ENCODE data around the gene ZBTB45. TPM values are rescaled to one million over a fixed set of nuclear protein-coding genes. Genes with fewer than 3 reads are reported as not detected.
A peak's percentile ranks its signal among the peaks of the same experiment; 100 is the strongest.

The ZBTB45 gene
- total and polyA plus RNA-seq, 12 donors, result 7.1 to 13.3 (median 9.3) TPM

DNA sequence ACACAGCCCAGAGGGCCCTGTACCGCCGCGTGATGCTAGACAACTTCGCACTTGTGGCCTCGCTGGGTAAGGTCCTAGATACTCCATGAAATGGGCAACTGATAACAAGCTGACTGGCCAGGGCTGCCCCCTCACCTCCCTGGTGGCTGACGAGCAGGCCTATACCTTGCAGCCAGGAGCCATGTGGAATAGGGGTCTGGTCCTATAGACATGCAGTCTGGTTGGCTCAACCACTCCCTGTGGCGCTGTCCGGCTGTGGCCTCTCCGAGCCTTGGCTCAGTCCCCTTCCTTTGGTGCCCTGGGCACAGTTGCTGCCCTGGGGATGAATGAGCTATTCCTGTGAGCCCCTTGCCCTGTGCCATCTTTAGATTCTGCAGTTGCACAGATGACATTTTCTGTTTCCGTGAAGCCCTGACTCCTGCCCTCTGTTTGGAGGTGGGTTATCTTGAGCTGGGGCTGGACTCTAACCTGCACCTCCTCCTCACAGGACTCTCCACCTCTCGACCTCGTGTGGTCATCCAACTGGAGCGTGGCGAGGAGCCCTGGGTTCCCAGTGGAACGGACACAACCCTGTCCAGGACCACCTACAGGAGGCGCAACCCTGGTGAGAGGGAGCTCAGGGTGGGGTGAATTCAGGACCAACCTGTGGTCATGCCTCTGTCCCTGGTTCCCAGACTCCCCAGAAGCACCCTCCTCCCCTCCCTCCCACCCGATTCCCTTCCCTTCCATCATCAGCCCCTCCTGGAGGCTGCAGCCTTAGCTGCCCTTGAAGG lies 50.2 kb downstream of the ZBTB45 start:
- intact Hi-C loops (cut with DNase I), result no loop called here
- Histone ChIP-seq H3K4me1 (peaks cover 6 to 23% (median 15%) of the 10 kb centered on the region in 9 donors), H3K4me3 (no peak overlapping the region), H3K9me3 (no peaks in the 10 kb centered on the region), H3K27me3 (no peaks in the 10 kb centered on the region), H3K36me3 (peaks cover 0 to 50% (median 12%) of the 10 kb centered on the region in 9 donors), H3K27ac (no peak overlapping the region)
- WGBS, 2 donors, result 91 to 92% methylated on average over 17 of the region's 17 CpGs
- no peak for ATAC-seq
- DNase-seq, result no peak
- TF ChIP-seq, protein P1, sequence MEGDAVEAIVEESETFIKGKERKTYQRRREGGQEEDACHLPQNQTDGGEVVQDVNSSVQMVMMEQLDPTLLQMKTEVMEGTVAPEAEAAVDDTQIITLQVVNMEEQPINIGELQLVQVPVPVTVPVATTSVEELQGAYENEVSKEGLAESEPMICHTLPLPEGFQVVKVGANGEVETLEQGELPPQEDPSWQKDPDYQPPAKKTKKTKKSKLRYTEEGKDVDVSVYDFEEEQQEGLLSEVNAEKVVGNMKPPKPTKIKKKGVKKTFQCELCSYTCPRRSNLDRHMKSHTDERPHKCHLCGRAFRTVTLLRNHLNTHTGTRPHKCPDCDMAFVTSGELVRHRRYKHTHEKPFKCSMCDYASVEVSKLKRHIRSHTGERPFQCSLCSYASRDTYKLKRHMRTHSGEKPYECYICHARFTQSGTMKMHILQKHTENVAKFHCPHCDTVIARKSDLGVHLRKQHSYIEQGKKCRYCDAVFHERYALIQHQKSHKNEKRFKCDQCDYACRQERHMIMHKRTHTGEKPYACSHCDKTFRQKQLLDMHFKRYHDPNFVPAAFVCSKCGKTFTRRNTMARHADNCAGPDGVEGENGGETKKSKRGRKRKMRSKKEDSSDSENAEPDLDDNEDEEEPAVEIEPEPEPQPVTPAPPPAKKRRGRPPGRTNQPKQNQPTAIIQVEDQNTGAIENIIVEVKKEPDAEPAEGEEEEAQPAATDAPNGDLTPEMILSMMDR (IDR thresholded peaks at IDR 0.05), result no peak

DNA sequence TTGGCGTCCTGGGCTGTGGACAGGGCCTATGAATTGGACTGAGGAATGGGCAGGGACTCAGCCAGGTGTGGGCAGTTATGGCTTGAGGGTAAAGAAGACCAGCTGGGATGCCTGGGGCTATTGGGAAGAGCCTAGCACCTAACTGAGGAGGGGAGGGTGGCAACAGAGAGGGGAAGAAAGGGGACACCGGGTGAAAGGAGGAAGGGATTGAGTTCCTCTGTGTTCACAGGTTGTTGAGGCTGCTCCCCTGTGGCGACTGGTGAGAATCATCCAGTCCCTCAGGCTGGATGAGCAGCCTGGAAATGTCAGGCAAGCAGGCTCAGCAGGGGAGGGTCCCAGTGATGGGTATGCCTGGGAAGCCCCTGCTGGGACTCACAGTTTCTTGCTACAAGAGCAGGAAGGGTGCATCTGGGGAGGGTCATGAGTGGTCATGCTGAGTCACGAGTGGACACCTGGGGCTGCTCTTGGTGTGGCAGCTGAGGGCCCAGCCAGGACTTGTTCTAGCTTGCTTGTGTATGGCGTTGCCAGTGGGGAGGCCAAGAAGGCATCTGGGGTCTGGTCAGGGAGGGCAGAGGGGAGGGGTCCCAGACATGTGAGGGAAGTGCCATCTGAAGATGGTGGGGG lies 51.3 kb downstream of the ZBTB45 start:
- Histone ChIP-seq H3K4me1 (peaks cover 6 to 23% (median 15%) of the 10 kb centered on the region in 9 donors), H3K9me3 (no peaks in the 10 kb centered on the region), H3K27me3 (no peaks in the 10 kb centered on the region), H3K36me3 (peaks cover 0 to 42% (median 12%) of the 10 kb centered on the region in 9 donors), H3K27ac (no peak overlapping the region), H3K4me3 (peak overlapping the region in 3 of 10 donors; percentile 17 to 99 (median 83))
- ATAC-seq (no peak), DNase-seq (no peak)
- TF ChIP-seq, protein P1 (IDR thresholded peaks at IDR 0.05), result no peak
- intact Hi-C loops (cut with DNase I), result no loop called here
- WGBS, 2 donors, result 53 to 66% methylated on average over 5 of the region's 5 CpGs

DNA sequence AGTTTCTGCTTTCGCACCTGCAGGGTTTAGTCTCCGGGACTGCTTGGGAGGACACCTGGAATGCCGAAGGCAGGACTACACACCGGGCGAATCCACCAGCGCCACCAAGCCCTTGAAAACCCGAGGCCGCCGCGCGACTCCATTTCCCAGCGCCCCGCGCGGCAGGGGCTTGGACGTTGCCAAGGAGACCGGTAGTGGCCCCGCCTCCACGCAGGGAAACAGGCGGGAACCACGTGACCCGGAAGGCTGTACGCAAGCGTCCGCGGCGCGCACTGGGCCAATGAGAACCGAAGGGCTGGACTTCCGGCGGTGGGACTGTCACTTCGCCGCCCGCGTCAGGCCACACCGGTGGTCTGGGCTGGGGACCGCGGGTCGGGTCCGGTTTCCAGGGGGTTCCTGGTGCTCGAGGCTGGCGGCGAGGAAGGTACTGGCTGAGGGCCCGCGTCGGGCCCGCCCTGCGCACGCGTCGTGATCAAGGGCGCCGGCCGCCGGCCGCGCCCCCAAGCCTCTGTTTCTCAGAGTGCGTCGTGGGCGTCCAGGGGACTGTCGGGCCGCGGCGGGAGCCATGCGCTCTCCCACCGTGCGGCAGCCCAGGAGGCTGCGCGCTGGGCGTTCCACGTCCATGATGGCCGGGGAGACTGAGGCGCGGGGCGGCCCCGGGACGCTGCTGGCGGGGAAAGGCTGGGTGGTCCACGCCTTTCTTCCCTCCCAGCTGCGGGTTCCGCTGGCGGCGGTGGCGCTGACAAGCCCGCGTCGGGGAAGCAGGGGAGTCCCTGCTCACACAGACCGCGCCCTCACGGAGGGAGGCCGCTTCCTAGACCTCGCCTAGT lies 52.6 kb downstream of the ZBTB45 start, which contains the start of gene ZNF324:
ZNF324 (plus strand) TSS at position 321 of the 830 bp plus-strand sequence. CDS start 2,106 bp downstream, outside the sequence.
- Histone ChIP-seq H3K4me1 (peaks cover 6 to 23% (median 15%) of the 10 kb centered on the region in 9 donors), H3K27me3 (no peaks in the 10 kb centered on the region), H3K36me3 (peaks cover 0 to 28% (median 5%) of the 10 kb centered on the region in 9 donors), H3K27ac (peak within 1 kb of the TSS in 9 of 10 donors; percentile 63 to 91 (median 83)), H3K4me3 (peak within 1 kb of the TSS; percentile 66 to 99 (median 88)), H3K9me3 (no peaks in the 10 kb centered on the region)
- 0% methylated on average over 84 to 92 of the region's 92 CpGs for WGBS, 2 donors
- DNase-seq (peak; percentile 98), ATAC-seq (peak; percentile 97 to 100 (median 99))
- intact Hi-C loops (cut with DNase I), result loop anchor here in 1 of 10 donors (2.0 kb wide), 1 partner anchor 26 kb away; the partner anchor contains the start of gene ZNF132
- TF ChIP-seq, protein P1 (IDR thresholded peaks at IDR 0.05), result peak in 2 of 9 donors; percentile 15 to 20

Measured in heart right ventricle (tissue), 16 donors.